HepG2 (cell line): ENCODE results near the gene PLCXD3. TPM values are rescaled to one million over a fixed set of nuclear protein-coding genes. Genes with fewer than 3 reads are reported as not detected.

Experiments used
- ATAC-seq: fragments of 200-7000 bp; cut with Tn5 transposase; 3 replicates; pipeline ENCODE4 v1.9.1; 2020; ENCODE audit warnings: mild to moderate bottlenecking, moderate library complexity
- BruUV-seq: library from RNA; stranded (reverse); fragments of 400-500 nt; replicated peaks from 2 replicates; lab custom pipeline; 2021; lab: Mats Ljungman, UMichigan
- CTCF ChIA-PET: fragments of 300-600 bp; formaldehyde crosslinking; extraction: SDS; loops from one replicate; lab custom pipeline; 2021; ENCODE audit warnings: low total read pairs, inconsistent platforms, low intra/inter-chr PET ratio; lab: Yijun Ruan, JAX
- POLR2A ChIA-PET: fragments of 350-600 bp; sonication (Branson Sonifier 250); formaldehyde crosslinking; loops from one replicate; lab custom pipeline; 2020; ENCODE audit warnings: antibody characterized with exemption, inconsistent platforms; lab: Yijun Ruan, JAX
- DNase-seq: peaks from one replicate; pipeline ENCODE4 v3.0.0-alpha.2; 2015; ENCODE audit warnings: low spot score
- FAIRE-seq: peaks from 3 replicates; lab custom pipeline; 2011; peaks lifted over from hg19 to GRCh38; lab: Jason Lieb, UNC
- H2AFZ ChIP-seq: one replicate; pipeline ENCODE4 v1.6.1; 2011; ENCODE audit warnings: low read length, inconsistent platforms
- H3K27ac ChIP-seq: fragments of 300-600 bp; 3 replicates; pipeline ENCODE4 v1.8.0; 2011; ENCODE audit warnings: mixed run types, mild to moderate bottlenecking, mixed read lengths, low read length, inconsistent platforms; ENCODE audit not compliant: insufficient read depth; ENCODE audit errors: extremely low read length
- H3K27me3 ChIP-seq, 2 experiments: fragments of 200-600 bp in 1 of 2; 2 replicates in 1 of 2; 3 replicates in 1 of 2; pipeline versions ENCODE4 v1.6.0 to v1.8.0; 2011; ENCODE audit warnings: low read length in 2 of 2, mild to moderate bottlenecking in 2 of 2, moderate library complexity in 2 of 2, inconsistent platforms in 1 of 2; ENCODE audit not compliant: insufficient read depth in 2 of 2, control insufficient read depth in 1 of 2
- H3K36me3 ChIP-seq, 2 experiments: fragments of 200-600 bp in 1 of 2; replicated peaks in 1 of 2; 2 replicates in 1 of 2; 3 replicates in 1 of 2; pipeline versions ENCODE4 v1.5.1 to v1.8.0; 2011; ENCODE audit warnings: low read length in 2 of 2, inconsistent platforms in 1 of 2; ENCODE audit not compliant: insufficient read depth in 2 of 2, control insufficient read depth in 1 of 2
- H3K4me1 ChIP-seq: 2 replicates; pipeline ENCODE4 v1.5.1; 2012; ENCODE audit warnings: low read length, inconsistent platforms; ENCODE audit not compliant: insufficient read depth
- H3K4me2 ChIP-seq: 2 replicates; pipeline ENCODE4 v1.6.0; 2011; ENCODE audit warnings: low read depth, low read length, inconsistent platforms
- H3K4me3 ChIP-seq, 3 experiments: fragments of 200-600 bp in 1 of 3; sonication (generic), shearing (Covaris generic) in 1 of 3; replicated peaks in 1 of 3; 2 replicates each; pipeline ENCODE4 v1.5.1; 2011 to 2016; ENCODE audit warnings: low read length in 3 of 3, inconsistent platforms in 2 of 3, low read depth in 2 of 3, mild to moderate bottlenecking in 2 of 3, control low read depth in 1 of 3, mixed read lengths in 1 of 3; ENCODE audit not compliant: insufficient read depth in 1 of 3
- H3K79me2 ChIP-seq: one replicate; pipeline ENCODE4 v1.6.1; 2011; ENCODE audit warnings: low read length, inconsistent platforms; ENCODE audit not compliant: insufficient read depth
- H3K9ac ChIP-seq: 2 replicates; pipeline ENCODE4 v1.6.0; 2011; ENCODE audit warnings: mild to moderate bottlenecking, low read depth, low read length, inconsistent platforms; ENCODE audit not compliant: insufficient read depth
- H3K9me3 ChIP-seq: 2 replicates; pipeline ENCODE4 v1.5.1; 2012; ENCODE audit warnings: mild to moderate bottlenecking, low read length
- H4K20me1 ChIP-seq: 2 replicates; pipeline ENCODE4 v1.6.0; 2011; ENCODE audit warnings: inconsistent platforms, mild to moderate bottlenecking, low read length, moderate library complexity; ENCODE audit not compliant: insufficient read depth
- IRF1 ChIP-seq: sonication (generic); formaldehyde crosslinking; IDR thresholded peaks from 2 replicates; pipeline ENCODE4 v1.4.0; 2020; ENCODE audit warnings: low read depth, mild to moderate bottlenecking, missing genetic modification reagents
- PLRG1 ChIP-seq: fragments of 450-650 bp; conservative IDR thresholded peaks from 2 replicates; pipeline ENCODE4 v1.6.1; 2016
- POLR2AphosphoS5 ChIP-seq: IDR thresholded peaks from 2 replicates; pipeline ENCODE4 v1.6.1; 2012; ENCODE audit warnings: low read depth, low read length
- RFX5 ChIP-seq: IDR thresholded peaks from 2 replicates; pipeline ENCODE4 v1.6.1; 2011; ENCODE audit warnings: low read depth, low read length, improper control_type of control experiment
- RXRB ChIP-seq: IDR thresholded peaks from 2 replicates; pipeline ENCODE4 v1.6.1; 2016; ENCODE audit warnings: borderline replicate concordance, missing genetic modification reagents, missing compliant biosample characterization
- ZBTB49 ChIP-seq: sonication (generic); formaldehyde crosslinking; IDR thresholded peaks from 2 replicates; pipeline ENCODE4 v1.4.0; 2020; ENCODE audit warnings: missing genetic modification reagents, borderline replicate concordance
- ZNF639 ChIP-seq: conservative IDR thresholded peaks from 2 replicates; pipeline ENCODE4 v1.6.1; 2018; ENCODE audit warnings: missing genetic modification reagents
- WGBS: methylation state at CpG from one replicate; pipeline ENCODE4 v1.1.6; 2017; ENCODE audit warnings: low lambda C conversion rate; 5-methylcytosine and 5-hydroxymethylcytosine counted together
- in situ Hi-C: cut with HindIII; loops from 2 replicates; pipeline ENCODE4 v1.10.0; 2017; ENCODE audit warnings: low pct_unique_long_range_greater_than_20kb; ENCODE audit not compliant: extremely low pct_ligation_motif_present
- intact Hi-C: fragments of 100-400 bp; cut with micrococcal nuclease; formaldehyde crosslinking; loops from one replicate; pipeline ENCODE4 v1.10.0; 2022; ENCODE audit not compliant: unreplicated experiment
- polyA plus RNA-seq, 8 experiments: library from polyadenylated mRNA; depleted of rRNA in 3 of 8; stranded (reverse) in 7 of 8; unstranded in 1 of 8; fragments of >200 nt; fragmentation: Illumina TruSeq in 4 of 8; extraction: Trizol in 4 of 8; gene quantifications; 2 replicates each; pipeline versions ENCODE4 v1.2.1 to v1.2.3, GENCODE V29; 2011 to 2016; ENCODE audit warnings: low read depth in 4 of 8, missing spikeins in 1 of 8, mixed read lengths in 1 of 8; ENCODE audit not compliant: insufficient read depth in 1 of 8
- total RNA-seq, 5 experiments: library from RNA; depleted of rRNA; stranded (reverse); fragments of >200 nt; fragmentation: Illumina TruSeq; extraction: Trizol; gene quantifications; 2 replicates each; pipeline ENCODE4 v1.2.3, GENCODE V29; 2016; ENCODE audit warnings: low read depth in 1 of 5

Gene PLCXD3
- total and polyA plus RNA-seq, 2 of the 13 experiments (the other 11 are each of a cell fraction or from before 2014, with no cell fraction given), result not detected

GRCh38 chr5:41559184-41559583 is 48.8 kb upstream of the PLCXD3 start:
- no peaks in the 10 kb centered on the region for H3K36me3 ChIP-seq
- no peaks in the 10 kb centered on the region for H3K27me3 ChIP-seq
- TF ChIP-seq POLR2AphosphoS5 (no peak), PLRG1 (no peak), RFX5 (no peak), ZNF639 (no peak), RXRB (no peak), IRF1 (CRISPR knock-in tag) (no peak), ZBTB49 (CRISPR knock-in tag) (no peak)
- no peak overlapping the region for H2AFZ ChIP-seq
- no peak overlapping the region for H3K4me3 ChIP-seq
- in situ Hi-C loops (no loop called here), intact Hi-C loops (no loop called here)
- WGBS, result 29% methylated on average over 3 of the region's 3 CpGs
- ATAC-seq, result no peak
- POLR2A ChIA-PET, result no interaction called here
- no peak for FAIRE-seq
- no peak overlapping the region for H3K27ac ChIP-seq
- BruUV-seq, result no TSS peak
- CTCF ChIA-PET, result no interaction called here
- DNase-seq, result no peak
- no peaks in the 10 kb centered on the region for H3K9me3 ChIP-seq
- H3K4me1 ChIP-seq, result no peaks in the 10 kb centered on the region
- no peaks in the 10 kb centered on the region for H3K79me2 ChIP-seq
- H3K9ac ChIP-seq, result no peak overlapping the region
- no peaks in the 10 kb centered on the region for H4K20me1 ChIP-seq
- H3K4me2 ChIP-seq, result no peak overlapping the region
